ENCODE data around the gene PBX1.
"Not testable (repeated sequence)": the region's sequence is repeated elsewhere in the genome, so short reads cannot be mapped to it uniquely, and the experiment has no call there.

Gene PBX1

DNA sequence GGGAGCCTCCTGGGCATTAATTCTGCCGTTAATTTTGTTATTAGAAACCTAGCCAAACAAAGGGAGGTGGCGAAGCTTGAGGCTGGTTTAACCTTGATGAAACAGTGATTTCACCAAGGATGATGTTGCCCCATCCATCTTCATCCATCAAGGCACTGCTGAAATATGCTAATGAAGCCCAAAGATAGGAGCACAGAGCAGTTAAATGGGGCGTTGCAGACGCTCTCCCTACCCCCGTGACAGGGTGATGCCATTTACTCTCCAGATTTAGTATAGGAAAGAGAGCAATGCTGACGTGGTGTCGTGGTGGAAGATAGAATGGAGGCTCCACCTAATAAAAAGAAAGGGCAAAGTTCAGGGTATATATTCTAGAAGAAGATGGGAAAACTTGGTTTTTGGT lies 84.0 kb downstream of the PBX1 start:
- no peak for DNase-seq

DNA sequence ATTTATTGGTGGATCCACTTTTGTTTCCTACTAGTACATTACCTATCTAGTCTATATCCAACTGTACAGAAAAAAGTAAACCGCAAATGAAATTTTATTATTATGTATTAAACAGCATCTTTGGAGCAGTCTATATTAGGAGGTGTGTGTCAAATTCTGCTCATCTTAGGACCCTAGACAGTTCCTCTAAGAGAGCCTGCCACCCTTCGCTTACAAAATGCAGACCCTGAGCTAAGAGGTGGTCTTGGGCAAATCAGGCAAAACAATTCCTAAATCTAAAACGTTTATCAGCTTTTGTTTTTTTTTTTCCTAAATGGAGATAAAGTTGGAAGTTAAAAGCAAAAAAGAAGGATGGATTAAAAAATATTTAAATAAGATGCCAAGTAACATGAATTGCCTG lies 85.3 kb downstream of the PBX1 start:
- DNase-seq = no peak

DNA sequence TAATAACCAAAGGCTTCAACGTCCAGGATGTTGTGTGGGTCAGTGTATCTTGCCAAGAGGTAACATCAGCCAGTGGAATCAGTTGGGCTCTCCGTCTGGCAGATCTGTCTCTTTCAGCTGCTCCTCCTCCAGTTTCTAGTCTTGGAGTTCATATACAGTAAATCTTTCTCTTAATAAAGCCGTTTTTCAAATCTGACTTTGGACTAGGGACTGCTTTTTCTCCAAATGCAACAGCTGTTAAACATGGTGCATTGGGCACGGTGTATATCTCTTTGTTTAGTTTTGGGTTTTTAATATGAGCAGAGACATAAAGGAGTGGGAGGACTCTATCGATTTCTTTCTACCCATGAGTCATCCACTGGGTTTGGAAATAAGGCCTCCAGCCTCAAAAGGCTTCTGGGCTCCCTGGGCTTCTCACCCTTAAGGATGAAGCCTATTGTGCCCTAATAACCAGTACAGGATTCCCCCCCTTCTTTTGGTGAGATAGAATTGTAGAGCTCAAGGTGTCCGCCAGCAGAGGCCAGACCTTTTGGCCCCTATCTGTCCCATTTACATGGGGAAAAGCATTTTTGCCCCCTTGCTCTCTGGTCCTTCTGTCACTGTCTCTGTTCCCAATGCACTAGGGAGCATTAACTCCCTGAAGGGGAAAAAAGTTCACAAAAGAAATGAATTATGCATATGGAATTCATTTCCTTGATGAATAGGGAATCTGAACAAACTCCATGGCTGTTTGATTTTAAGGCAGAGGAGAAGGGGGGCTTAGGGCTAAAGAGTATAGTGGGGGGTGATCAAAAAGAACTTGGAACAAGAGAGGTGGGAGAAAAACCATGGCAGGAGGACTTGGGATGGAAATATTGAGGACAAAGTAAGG lies 86.0 kb downstream of the PBX1 start:
- no peak for DNase-seq

DNA sequence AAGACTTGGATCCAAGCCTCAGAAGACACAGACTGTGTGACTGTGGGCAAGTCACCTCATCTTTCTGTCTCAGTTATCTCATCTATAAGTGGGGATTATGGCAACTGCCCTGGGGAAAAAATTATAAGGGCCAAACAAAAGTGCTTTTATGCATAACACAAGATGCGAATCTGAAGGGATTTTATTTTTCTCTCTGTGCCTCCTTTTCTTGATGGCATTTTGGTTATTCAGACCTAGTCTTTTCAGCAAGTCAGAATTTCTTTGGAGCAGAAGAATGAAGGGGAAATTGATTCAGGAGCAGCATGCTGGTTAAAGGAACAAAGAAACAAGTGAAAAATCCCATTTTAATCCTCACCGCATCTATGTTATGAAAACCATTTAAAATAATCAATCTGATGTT lies 86.9 kb downstream of the PBX1 start:
- no peak for DNase-seq

DNA sequence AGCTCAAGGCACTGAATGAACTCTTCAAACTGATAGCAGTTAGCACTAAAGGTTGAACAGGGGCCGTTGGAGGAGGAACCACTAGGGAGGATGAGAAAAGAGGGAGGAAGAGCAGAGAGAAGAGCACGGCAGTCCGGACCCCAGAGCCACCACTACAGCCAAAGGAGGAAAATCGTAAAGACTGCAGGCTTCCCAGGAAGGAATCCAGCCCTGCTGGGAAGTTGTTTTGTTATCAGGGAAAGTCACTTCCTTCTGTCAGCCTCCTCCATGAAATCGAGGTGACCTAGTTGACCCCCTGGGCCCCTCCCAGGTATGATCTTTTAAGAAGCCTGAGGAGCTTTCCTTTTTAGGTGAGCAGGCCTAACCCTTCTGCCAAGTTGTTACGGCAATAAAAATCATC lies 88.2 kb downstream of the PBX1 start:
- DNase-seq = no peak

DNA sequence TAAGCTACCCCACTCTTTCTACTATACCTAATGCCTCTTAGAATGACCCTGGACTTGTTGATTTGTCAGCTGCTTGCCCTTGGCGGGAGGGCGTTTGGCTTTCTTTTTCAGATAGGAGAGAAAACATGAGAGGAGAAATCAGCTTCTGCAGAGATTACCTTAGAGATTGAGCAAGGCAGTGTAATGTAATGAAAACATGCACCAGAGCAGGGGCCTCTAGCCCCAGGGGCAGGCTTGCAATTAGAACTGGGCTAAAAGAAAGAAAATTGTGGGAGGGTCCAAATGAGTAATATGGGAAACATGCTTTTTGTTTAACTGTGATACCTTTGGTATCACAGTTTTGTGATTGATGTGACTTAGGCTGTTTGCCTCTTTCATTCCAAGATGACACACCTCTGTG lies 89.7 kb downstream of the PBX1 start:
- no peak for DNase-seq

DNA sequence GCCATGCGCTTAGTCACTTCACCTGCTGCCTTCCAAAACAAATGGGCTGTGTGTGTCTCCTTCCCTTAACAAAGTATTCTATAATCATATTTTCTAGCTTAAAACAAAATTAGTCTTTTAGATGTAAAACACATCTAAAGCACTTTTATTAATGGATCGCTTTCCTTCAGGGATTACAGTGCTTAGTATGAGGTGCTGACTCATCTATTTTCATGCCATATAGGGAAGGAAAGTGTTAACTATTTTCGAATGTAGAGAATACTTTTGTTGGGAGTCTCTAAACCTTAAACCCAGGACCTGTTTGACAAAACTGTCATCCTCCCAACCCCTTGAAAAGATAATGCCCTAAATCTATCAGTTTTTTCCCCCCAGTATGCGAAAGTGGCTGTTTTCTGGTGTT lies 90.2 kb downstream of the PBX1 start:
- no peak for DNase-seq

DNA sequence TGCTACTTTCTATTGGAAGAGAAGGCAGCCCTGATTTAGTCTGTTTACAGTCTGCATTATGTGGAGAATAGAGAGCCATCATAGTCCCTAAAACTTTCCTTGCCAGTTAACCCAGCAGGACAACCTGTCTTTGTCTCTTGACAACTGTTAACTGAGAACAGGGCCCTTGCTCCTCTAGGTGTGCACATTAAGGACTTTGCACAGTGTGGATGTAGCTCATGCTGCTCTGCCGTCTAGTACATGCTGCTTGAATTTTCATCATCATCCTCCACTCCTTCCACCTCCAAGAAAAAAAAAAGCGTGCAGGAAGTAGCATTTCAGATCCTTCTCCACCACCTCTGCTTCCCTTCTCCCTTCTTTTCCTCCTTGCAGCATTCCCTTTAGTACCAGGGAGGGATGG lies 91.5 kb downstream of the PBX1 start:
- no peak for DNase-seq

DNA sequence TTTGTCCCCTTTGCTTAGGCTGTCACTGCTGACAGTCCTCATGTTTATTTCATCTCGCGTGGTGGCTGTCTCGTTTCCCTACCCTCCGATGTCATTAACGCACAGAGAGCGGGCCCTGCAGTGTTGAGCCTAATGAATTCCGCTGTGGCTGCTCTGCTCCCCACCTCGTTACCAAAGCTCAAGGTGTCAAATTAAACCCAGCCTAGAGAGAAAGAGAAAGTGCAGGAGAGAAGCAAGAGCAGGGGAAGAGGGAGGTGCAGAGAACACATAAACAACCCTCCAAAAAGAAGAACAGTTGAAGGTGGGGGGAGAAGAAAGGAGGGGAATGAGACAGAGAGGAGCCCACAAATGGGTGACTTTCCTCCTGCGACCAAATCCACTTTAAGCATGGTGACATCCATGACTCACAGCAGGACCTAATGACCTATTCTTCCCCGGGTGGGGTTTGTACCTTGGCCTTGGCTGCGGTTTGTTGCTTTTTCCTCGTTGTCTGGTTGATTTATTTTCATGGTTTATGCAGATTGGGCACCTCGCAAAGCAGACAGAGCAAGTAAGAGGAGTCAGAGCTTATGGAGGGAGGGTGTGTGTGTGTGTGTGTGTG lies 92.5 kb downstream of the PBX1 start:
- peak in 1 of 14 donors; percentile 19 for DNase-seq

DNA sequence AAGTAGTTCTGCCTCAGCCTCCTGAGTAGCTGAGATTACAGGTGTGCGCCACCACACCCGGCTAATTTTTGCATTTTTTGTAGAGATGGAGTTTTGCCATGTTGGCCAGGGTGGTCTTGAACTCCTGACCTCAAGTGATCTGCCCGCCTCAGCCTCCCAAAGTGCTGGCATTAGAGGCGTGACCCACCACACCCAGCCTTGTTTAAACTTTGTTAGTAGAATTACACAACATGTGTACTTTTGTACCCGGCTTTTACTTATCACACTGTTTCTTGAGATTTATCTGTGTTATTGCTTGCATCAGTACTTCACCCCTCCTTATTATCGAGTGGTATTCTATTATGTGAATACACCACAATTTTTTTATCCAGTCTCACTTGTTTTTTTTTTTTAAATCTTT lies 94.0 kb downstream of the PBX1 start:
- not testable (repeated sequence) for DNase-seq

DNA sequence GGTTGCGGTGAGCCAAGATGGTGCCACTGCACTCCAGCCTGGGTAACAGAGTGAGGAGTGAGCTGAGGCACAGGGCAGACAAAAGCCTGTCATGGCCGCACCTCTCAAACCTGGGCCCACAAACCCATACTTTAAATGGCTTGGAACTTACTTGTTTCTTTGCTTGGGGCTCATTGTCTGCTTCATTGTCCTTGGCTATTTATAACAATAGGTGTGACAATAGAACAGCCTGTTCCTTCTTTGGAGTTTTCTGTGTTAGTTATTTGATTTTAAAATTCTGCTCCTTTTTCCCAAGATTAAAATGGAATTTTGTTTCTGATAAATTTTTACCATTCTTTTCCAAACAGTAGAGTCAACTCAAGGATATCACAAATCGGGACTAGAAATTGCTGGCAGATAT lies 94.7 kb downstream of the PBX1 start:
- DNase-seq = no peak

DNA sequence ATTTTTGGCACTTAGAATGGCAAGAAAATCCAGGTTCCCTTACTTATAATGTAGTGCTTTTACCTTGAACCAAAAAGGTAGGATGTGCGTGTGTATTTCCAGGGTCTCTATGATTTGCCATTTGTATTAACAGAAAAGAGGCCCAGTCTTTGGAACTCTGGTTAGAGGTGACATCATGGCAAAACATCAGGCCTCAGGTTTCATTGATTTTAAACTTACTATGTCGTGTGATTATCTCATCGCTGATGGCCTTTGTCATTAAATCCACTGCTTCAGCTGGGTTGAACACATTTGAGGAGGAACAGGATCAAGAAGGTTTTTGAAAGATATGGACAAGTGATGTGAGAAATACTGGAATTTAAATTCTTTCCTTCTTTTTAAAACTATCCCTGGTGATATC lies 95.2 kb downstream of the PBX1 start:
- DNase-seq = no peak

DNA sequence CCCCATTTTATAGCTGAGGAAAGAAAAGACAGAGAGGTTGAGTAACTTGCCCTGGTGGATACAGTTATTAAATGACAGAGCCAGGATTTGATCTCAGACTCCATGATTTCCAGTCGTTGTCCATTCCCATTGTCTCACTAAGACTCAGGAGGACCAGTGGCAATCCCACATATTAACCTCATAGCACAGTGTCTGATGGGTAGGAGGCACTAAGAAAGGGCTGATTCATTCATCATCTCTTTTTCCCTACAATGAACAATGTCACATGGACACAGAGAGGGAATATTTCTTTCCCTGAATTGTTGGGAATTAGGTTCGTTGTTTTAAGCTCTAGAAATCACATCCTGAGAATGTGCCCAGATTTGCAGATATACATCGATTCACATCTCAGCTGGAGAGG lies 99.9 kb downstream of the PBX1 start:
- DNase-seq = no peak

DNA sequence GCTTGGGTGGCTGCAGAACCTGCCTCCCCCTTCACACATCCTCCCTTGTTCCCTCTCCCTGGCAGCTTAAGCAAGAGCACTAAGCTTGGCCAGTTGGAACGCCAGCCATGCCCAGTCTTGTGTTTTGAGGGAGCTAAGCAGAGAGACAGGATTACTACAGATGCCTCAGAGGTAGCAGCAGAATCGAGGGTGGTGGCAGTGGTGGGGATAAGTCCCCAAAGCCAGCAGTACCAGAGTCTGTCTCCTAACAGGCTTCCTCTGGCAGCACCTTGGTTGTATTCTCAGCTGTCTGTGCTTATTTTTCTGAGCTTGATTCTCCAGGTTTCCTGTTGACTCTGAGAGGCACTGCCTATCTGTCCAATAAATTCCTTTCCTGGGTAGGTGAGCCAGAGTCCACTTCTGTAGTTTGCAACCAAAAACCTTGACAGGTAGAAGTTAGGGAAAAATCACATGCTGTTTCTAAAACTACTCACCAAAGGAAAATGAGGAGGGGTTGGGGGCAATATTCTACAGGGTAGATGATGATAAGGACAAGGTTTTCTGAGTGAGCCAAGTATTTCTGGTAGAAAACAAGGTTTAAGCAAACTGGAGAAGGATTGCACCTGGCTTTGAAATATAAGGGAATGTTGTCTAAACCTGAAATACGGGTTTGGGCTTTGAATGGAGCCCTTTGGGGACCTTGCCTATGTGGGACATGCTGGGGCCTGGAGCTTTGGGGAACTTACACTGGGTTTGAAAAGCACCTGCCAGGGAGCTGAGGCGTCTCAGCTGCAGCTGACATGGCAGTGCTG lies 100.8 kb downstream of the PBX1 start:
- DNase-seq = peak in 1 of 14 donors; percentile 24

DNA sequence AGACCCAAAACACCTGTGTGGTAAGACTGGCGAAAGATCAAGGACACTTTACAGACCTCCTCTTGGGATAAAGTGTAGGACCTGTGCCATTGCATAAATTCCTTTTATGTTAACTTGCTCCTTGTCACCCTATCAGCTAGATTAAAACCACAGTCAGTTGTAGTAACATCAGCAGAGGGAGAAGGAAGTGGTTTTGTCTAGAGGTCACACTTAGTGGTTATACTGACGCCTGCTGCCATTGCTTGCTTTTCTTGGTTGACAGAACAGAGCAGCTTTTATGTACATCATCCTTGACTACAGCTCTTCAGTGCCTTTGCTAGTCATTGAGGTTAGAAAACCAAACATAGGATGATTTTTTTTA lies 101.4 kb downstream of the PBX1 start:
- no peak for DNase-seq

DNA sequence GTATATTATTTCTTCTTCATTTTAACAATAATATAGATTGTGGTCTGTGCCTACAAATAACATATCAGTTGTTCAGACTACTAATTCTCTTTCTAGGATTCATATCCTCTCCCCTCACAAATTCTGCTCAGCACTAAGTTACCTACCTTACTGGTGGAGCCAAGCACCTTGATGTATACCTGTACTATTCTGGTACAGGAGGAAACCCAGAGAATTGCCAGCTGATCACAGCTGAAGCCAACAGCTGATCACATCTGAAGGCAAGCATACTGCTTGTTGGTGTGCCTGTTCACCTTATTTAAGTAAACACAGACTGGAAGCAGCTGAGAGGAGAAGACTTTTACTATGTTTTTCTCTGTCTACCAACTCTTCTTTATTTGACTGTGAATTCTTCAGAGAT lies 101.8 kb downstream of the PBX1 start:
- DNase-seq = no peak

DNA sequence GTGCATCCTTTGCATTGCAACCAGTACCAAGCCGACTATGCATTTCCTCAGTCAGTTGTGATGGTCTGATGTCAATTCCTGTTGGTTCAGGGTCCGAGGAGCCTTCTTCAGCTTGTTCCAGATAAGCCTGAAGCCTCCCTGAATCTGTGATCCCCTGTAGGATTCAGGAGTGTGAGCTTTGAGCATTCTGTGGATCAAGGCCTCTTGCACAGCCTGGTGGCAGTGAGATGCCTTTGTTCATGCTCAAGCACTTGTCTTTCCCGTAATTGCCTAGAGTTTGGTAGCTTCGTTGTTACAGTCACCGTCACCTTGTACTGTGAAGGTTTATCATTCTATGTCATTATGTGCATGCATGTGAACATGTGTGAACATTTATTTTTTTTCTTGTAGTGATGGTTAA lies 103.5 kb downstream of the PBX1 start:
- DNase-seq = no peak

DNA sequence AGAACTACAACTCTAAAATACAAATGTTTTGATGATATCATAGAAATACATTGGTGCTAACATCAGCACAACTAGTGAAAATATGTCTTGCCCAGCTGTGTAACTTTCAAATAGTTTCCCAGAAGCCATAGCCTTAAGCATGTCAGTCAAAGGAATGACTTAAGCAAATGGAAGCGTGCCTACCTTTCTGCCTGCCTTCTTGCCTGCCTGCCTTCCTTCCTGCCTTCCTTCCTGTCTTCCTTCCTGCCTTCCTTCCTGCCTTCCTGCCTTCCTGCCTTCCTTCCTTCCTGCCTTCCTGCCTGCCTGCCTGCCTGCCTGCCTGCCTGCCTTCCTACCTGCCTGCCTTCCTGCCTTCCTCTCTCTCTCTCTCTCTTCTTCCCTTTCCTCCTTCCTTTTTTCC lies 104.0 kb downstream of the PBX1 start:
- no peak for DNase-seq

DNA sequence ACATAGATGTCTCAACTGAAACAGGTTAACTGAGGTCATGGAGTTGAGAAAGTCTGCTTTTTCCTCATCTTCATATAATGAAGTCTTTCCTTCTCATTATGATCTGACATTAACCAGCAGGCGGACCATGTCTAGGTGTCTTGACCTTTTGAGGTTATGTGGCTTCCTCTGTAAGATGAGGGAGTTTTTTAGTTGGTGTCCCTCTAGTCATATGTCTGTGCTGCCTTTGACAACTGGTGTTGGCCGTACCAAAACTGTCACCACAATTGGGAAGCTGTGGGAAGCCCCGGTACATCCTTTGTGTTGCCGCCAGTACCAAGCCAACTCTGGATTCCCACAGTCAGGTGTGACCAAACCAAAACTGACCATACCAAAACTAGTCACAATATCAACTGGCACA lies 105.1 kb downstream of the PBX1 start:
- DNase-seq = no peak

DNA sequence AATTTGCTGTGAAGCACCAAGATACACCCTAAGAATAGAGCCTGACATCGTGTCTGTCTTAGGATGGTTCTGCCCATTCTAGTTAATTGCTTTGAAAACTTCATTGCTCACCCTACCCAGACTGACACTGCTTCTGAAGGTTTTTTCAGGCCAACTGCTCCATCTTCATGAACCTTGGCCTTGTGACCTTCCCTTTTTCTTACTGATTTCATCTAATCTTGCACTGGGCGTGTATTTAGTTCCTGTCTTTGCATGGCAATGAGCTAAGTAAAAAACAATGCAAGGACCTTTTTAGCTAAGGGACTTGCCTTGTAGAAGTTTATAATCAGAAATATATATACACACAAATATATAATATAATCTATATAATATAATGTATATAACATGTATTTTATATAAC lies 108.0 kb downstream of the PBX1 start:
- DNase-seq = no peak

DNA sequence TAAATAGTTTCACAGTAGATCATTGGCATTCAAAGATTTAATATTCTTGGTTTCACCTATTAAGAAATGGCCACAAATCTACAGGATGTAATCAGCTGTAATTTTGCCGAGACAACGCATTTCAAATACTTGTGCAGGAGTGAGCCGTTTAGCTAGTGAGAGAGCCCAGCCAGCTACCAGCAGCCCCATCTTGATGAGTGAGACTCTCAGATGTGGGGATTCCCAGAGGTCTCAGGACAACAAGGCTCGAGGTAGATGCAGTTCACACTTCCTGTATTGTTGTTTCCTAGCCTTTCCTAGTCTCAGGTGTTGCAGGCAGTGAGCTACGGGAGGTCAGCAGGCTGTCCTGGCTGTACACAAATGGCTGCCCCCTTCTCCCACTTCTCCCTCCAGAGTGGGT lies 108.6 kb downstream of the PBX1 start:
- DNase-seq = no peak

DNA sequence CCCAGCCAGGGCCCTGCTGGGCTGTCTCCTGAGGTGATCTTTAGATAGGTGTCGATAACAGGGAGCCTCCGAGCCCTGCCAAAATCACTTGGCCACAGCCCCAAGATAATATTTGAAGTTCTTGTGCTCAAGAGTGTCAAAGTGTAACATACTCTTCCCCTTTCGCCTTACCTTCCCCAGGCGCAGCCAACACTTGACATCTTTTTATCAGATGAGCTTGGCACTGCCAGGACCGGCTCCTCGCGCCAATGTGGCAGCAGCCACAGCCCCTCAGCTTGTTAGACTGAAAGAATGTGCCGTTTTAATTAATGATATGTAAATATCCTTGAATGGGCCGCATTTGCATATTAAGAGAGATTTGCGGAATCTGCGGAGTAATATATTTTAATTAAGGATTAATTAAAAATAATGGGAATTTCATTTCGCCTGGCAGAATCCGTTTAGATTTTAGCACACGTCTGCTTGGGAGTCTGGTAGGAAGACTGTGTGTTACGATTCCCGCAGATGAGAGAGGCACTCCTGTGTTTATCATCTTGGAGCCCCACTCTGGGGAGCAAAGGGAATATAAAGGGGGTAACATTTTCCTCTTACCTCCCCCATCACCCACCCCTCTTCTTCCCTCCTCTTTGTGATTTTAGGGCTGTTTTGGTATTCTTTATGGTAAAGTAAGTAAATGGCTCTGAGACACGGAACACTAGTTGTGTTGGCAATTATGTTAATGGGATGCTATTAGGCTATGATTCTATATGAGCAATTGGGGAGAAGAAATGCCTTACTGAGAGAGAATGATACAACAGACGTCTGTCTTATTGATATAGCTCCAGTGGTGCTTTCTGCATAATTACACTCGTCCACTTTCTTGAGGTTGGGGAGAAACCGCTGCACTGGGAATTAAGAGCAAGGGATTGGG lies 109.8 kb downstream of the PBX1 start:
- DNase-seq = no peak

DNA sequence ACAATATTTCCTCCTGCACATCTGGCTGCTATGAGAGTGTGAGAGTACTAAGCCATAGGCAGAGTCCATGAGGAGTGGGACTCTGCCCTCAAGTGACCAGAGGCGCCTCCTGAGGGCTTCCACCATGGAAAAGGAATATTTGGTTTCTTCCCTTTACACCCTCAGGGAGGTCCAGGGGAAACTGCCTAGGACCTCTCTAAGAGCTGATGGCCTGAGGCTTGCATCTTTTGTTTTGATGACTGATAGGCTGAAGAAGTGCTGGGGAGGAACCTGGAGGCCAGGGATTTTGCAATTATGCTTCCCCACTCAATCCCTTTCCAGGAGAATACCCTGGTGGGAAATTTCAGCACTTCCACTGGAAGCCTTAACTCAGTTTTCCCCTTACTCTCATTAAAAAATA lies 111.0 kb downstream of the PBX1 start:
- no peak for DNase-seq
